ENCODE results near the gene GRIK2.

GRCh38 chr6:101652079-101652478 lies 258.6 kb downstream of the GRIK2 start:
- TF ChIP-seq EZH2 (IDR thresholded peaks at IDR 0.05; ENCODE audit: borderline replicate concordance, low read length) (no peak), CTCF (conservative IDR thresholded peaks at IDR 0.05 in 1 of 2, IDR thresholded peaks at IDR 0.05 in 1 of 2; ENCODE audit: extremely low read depth in 1 of 2, insufficient read depth in 1 of 2, low read depth in 1 of 2, low read length in 2 of 2) (no peak)

Measured in mammary epithelial cell (primary cell).